Forelimb muscle (tissue), 1 donor: Measurements from ENCODE around the gene RABGAP1L. TPM values are rescaled to one million over a fixed set of nuclear protein-coding genes. Genes with fewer than 3 reads are reported as not detected.
A peak's percentile ranks its signal among the peaks of the same experiment; 100 is the strongest.
"Not testable (repeated sequence)": the region's sequence is repeated elsewhere in the genome, so short reads cannot be mapped to it uniquely, and the experiment has no call there.

Experiments used
- DNase-seq: peaks from one replicate; pipeline ENCODE4 v3.0.0-alpha.2; 2013; ENCODE audit warnings: low read depth
- polyA plus RNA-seq: library from polyadenylated mRNA; unstranded; fragments of 120-200 nt; gene quantifications from one replicate; pipeline ENCODE4 v1.2.1, GENCODE V29; 2013; ENCODE audit not compliant: insufficient read length

RABGAP1L gene
- polyA plus RNA-seq, 1 donor, result 10.3 TPM

GRCh38 chr1:174990382-174990999 lies 831.2 kb downstream of the RABGAP1L start:
- no peak for DNase-seq

GRCh38 chr1:174991473-174991872 lies 832.2 kb downstream of the RABGAP1L start:
- DNase-seq, result no peak

DNA sequence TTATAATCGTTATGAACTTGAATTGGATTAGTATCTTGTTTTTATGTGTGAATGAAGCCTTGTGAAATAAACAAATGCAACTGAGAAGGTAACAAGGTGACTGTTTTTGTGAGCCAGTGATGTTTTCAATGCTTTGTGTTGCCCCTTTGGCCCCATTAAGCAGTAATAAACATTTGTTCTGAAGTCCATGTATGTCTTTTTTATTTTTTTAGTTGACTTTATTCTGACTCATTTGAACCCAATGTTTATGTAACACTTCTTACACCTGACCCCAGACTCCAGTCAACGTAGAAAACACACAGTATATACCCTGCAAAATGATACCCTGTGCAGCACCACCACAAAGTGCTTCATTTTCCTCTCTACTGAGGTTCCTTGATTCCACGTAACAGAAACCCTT lies 835.8 kb downstream of the RABGAP1L start:
- DNase-seq, result no peak

DNA sequence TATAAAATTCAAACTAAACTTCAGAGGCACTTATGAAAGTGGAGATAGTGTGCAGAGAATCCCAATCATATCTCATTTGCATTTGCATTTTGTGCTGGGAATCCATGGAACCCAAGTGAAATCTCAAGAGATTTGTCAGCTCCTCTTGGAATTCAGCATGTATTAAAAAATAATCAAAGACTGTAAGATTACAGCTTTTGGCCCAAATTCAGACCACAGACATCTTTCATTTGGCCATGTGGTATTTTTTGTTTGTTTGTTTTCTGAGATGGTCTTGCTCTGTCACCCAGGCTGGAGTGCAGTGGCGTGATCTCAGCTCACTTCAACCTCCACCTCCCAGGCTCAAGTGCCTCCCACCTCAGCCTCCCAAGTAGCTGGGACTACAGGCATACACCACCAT lies 836.6 kb downstream of the RABGAP1L start:
- DNase-seq, result no peak

DNA sequence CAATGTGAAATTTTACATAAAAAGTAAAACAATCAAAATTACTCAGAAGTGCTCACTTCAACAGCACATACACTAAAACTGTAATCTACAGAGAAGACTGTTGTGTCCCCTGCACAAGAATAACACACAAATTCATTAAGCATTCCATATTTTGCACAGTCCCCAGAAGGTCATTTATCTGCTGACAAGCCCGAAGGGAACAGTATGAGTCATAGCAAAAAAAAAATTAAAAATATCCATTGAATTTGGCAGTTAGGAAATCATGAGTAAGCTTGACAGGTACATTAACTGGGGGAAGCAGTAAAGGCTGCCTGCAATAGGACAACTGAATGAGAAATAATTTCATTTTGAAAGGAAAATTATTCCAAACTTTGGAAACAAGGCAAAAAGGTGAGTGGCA lies 837.2 kb downstream of the RABGAP1L start:
- no peak for DNase-seq

GRCh38 chr1:174997041-174997440 lies 837.7 kb downstream of the RABGAP1L start:
- no peak for DNase-seq

DNA sequence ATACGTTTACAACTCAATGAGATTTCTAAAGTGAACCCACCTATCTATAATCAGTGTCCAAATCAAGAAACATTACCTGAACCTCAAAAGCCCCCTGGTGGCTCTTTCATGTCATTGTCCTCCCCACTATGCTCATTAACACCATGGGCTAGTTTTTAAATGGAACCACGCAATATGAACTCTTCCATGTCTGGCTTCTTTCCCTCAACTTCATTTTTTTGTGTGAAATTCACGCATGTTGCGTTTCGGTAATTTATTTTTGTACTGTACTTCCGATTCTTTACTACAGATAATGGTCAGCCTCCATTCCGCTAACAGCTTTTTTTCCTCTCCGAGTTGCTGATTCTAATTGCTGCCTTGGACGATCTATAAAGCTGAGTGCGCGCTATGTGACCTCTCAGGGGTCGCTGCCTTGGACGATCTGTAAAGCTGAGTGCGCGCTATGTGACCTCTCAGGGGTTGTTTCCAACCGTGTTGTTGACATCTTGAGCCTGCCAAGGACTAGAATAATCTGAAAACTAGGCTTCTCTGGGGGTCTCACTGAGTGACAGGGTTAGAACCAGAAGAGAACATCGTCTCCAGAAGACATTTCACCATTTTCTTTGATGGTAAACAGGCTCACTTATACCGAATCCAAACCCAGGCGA lies 839.4 kb downstream of the RABGAP1L start:
- DNase-seq, result no peak

DNA sequence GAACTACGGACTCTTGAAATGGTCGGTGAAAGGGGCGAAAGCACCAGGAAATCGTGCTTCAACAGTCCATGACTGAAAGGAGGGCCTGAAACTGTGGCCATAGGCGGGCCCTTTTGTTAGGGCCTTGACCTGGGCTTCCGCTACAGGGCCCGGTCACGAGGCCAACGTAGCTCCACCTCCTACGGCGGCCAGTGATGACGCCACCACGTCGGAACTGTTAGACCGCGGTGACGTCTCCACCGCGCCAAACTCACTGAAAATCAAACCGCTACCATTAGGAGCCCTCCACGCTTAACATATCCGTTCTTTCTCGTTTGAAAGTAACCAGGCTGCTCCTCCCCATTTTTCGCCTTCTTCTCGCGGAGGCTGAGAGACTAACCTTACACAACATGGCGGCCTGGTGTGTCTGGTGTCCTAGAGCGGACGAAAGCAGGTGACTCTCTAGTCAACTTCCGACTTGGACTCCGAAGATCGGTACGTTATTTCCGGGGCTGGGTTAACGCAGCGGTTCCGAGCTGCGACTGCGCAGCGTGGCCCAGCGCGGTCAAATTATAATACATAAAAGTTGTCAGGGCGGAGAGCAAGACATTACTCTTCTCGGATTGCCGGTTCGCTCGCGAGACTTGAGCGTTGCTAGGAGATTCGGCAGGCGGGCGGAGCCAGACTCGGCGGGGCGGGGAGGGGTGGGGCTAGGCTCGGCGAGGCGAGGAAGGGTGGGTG lies 840.1 kb downstream of the RABGAP1L start:
- peak; percentile 99 for DNase-seq

- DNase-seq, result no peak
Measured at GRCh38 chr1:174999936-175000696, 840.8 kb downstream of the RABGAP1L start, which contains the start of gene CACYBP. Gene CACYBP, plus strand, starts transcription at chr1:174999947. Its CDS starts 234 bp downstream, at chr1:175000181.

DNA sequence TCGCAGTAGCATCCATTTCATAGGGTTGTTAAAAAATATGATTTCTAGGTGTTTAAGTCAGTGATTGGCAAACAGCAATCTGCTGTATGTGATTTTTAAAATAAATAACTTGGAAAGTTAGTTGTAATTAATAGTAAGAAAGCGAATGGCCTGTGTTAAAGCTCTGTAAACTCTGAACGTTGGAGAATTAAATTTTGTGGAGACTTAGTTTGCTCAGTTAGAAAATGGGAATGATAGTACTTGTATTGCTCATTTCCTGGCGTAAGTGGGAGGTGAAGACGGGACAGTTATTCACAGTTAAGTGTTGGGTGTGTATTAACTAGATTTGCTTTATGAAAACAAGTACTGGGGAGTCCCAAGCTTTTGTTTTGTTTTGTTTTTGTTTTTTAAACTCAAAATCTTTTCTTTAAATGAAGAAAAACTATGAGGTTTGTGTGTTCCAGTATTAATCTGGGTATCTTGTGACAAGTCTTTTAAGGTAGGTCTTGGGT lies 841.4 kb downstream of the RABGAP1L start:
- DNase-seq, result no peak

DNA sequence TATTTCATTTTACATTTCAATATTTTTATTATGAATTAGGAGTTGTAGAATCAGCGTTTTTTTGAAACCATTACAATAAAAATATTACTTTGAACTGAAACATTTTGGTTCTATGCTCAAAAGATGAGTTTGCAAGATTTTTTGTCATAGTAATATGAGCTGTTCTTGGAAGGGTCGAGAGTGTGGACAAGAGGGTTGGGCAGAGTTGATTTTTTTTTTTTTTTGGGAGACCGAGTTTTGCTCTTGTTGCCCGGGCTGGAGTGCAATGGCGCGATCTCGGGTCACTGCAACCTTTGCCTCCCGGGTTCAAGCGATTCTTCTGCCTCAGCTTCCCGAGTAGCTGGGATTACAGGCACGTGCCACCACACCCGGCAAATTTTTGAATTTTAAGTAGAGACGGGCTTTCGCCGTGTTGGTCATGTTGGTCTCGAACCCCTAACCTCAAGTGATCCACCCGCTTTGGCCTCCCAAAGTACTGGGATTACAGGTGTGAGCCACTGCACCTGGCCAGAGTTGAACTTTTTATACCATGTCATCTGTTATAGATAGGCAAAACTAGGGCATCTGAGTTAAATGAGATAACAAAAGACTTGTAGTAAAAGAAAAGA lies 843.7 kb downstream of the RABGAP1L start:
- no peak for DNase-seq

DNA sequence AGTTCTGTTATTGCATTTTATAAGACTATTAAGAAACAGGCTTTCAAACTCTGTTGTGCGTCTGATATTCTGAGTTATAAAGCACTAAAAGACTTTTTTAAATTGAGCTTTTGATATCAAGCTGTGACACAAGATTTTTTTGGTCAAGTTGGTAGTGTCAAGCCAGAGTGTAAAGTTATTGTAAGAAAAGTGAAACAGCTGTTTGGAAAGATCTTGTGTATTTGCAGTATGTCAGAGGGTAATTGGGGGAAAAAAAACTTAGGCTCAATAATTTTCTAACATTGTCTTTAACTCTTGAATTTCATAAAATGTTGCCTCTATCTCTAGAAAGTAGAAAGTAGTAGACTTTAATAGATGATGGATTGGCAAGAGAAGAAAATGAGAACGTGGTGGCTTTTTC lies 844.2 kb downstream of the RABGAP1L start:
- DNase-seq, result no peak

- DNase-seq, result no peak
Measured at GRCh38 chr1:175005085-175005783, 845.9 kb downstream of the RABGAP1L start.

DNA sequence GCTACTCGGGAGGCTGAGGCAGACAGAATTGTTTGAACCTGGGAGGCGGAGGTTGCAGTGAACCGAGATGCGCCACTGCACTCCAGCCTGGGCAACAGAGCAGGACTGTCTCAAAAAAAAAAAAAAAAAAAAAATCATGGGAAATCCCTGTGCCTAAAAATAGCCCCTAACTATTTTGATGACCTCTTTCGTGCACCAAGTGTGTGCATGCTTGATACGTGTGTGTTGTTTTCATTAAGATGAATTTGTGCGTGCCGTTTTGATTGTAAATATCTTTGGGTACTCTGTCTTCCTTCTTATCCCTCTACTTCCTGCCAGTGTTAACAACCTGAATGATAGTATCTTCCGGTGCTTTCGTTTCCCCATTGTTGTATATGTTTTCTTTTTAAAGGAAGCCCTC lies 850.2 kb downstream of the RABGAP1L start:
- DNase-seq, result no peak

DNA sequence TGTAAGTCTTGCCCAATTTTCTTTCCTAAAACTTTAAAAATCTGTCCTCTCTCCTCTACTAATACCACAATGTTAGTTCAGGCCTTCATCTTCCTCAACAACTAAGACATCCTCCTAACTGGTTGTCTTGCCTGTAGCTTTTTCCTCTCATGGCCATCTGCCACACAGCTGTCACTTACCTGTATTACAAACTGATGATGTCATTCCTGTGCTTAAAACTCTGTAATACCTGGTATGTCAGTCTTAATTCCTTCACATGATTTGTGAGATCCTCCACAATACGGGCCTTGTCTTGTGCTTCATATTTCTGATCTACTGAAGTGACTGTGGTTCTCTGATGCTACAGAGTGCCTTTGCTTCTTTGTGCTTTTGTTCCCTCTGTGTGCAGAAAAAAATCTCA lies 854.1 kb downstream of the RABGAP1L start:
- DNase-seq, result no peak

DNA sequence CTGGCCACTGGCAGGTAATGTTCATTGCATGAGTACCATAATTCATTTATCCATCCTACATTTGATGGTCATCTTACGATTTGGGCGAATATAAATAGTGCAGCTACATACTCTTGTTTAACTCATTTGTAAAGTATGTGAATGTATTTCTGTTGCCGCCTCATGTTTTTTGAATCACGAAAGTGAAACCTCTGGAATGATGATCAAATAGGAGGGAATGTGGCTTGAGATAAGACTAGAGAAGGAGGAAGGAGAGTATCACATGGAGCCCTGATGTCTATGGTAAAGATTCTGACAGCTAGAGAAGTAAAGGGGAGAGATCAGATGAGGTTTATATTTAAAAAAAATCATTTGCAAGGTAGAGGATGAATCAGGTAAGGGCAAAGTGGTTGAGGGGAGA lies 855.9 kb downstream of the RABGAP1L start:
- no peak for DNase-seq

DNA sequence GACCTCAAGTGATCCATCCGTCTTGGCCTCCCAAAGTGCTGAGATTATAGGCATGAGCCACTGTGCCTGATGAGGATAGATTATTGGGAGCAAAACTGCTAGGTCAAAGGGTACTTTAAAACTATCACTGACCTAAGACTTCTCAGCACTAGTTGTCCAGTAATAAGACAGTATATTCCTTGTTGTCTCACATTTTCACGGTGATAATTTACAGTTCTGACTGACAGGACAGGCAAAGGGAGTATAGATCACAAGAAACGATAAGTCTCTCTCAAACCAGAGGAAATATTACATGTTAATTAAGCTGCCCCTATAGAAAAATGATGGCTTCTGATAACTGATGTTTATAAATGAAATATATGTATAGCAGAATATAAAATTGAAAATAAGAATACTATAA lies 860.2 kb downstream of the RABGAP1L start:
- DNase-seq, result no peak

- DNase-seq, result peak; percentile 97
Measured at GRCh38 chr1:175023043-175023921, 864.0 kb downstream of the RABGAP1L start, which contains the start of gene MRPS14. Gene MRPS14, minus strand, starts transcription at chr1:175023425. Its CDS starts 17 bp downstream, at chr1:175023408.

DNA sequence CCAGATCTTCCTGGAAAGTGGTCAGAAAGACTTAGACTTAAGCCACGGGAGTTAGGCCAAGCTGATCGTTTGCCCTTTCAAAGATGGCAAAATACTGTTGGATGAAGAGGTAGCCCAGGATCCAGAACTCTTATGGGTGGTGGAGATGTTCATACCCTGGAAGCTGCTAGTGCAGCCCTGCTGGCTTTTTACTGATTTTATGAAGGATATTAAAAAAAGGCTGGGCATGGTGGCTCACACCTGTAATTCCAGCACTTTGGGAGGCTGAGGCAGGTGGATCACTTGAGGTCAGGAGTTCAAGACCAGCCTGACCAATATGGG lies 864.6 kb downstream of the RABGAP1L start:
- not testable (repeated sequence) for DNase-seq

- DNase-seq, result no peak
Measured at GRCh38 chr1:175024773-175025172, 865.5 kb downstream of the RABGAP1L start.
